ENCODE data around the gene ZNF423. TPM values are rescaled to one million over a fixed set of nuclear protein-coding genes. Genes with fewer than 3 reads are reported as not detected.

The ZNF423 gene
- total and polyA plus RNA-seq, 7 donors, result 0.69 to 19.7 (median 3.6) TPM

DNA sequence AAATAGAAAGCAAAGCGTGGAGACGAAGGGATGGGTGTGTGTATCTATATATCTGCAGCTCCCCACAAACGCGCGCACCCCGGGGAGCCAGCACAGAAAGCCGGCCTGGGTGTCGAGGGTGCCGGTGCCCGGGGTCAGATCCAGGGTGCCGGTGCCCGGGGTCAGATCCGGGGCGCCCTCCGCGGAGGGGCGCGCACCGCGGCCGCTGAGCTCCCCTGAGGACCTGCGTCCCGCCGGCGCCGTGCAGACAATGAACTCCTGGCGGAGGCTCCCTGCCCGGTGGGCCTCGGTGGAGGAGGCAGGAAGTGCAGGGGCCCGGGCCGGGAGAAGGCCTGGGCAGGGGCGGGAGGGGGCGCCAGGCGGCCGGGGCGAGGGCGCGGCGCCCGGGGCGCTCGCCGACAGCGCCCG is 1.1 kb downstream of the ZNF423 start:
- DNase-seq, result peak; percentile 75
- Histone ChIP-seq H3K4me3 (peak overlapping the region; percentile 65 to 84 (median 82)), H3K27me3 (peaks cover 0 to 20% (median 8%) of the 10 kb centered on the region in 3 donors), H3K36me3 (no peaks in the 10 kb centered on the region), H3K9me3 (no peaks in the 10 kb centered on the region), H3K27ac (peak overlapping the region; percentile 89 to 96 (median 92)), H3K4me1 (peaks cover 0 to 45% (median 34%) of the 10 kb centered on the region in 4 donors)
- 1% methylated on average over 45 of the region's 45 CpGs for WGBS, 2 donors
- TF ChIP-seq POLR2A (IDR thresholded peaks at IDR 0.05), result no peak
- TF ChIP-seq, protein P1, sequence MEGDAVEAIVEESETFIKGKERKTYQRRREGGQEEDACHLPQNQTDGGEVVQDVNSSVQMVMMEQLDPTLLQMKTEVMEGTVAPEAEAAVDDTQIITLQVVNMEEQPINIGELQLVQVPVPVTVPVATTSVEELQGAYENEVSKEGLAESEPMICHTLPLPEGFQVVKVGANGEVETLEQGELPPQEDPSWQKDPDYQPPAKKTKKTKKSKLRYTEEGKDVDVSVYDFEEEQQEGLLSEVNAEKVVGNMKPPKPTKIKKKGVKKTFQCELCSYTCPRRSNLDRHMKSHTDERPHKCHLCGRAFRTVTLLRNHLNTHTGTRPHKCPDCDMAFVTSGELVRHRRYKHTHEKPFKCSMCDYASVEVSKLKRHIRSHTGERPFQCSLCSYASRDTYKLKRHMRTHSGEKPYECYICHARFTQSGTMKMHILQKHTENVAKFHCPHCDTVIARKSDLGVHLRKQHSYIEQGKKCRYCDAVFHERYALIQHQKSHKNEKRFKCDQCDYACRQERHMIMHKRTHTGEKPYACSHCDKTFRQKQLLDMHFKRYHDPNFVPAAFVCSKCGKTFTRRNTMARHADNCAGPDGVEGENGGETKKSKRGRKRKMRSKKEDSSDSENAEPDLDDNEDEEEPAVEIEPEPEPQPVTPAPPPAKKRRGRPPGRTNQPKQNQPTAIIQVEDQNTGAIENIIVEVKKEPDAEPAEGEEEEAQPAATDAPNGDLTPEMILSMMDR (IDR thresholded peaks at IDR 0.05), result no peak
- TF ChIP-seq POLR2AphosphoS5 (IDR thresholded peaks at IDR 0.05), result no peak
- TF ChIP-seq EP300 (IDR thresholded peaks at IDR 0.05), result no peak
- intact Hi-C loops (cut with DNase I), result loop anchor here (5.0 kb wide), 3 partner anchors 102 to 362 kb away; no protein-coding TSS in a partner anchor

GRCh38 chr16:49854188-49854795 is 1.6 kb downstream of the ZNF423 start:
- Histone ChIP-seq H3K9me3 (no peaks in the 10 kb centered on the region), H3K27ac (peak overlapping the region; percentile 89 to 96 (median 92)), H3K4me3 (peak overlapping the region; percentile 65 to 84 (median 82)), H3K4me1 (peaks cover 0 to 42% (median 33%) of the 10 kb centered on the region in 4 donors), H3K27me3 (peaks cover 0 to 19% (median 8%) of the 10 kb centered on the region in 3 donors), H3K36me3 (no peaks in the 10 kb centered on the region)
- intact Hi-C loops (cut with DNase I), result no loop called here
- peak; percentile 76 for DNase-seq
- 15 to 33% methylated on average over 33 of the region's 33 CpGs for WGBS, 2 donors
- no peak for TF ChIP-seq EP300 (IDR thresholded peaks at IDR 0.05)
- TF ChIP-seq, protein P1 (IDR thresholded peaks at IDR 0.05), result no peak
- no peak for TF ChIP-seq POLR2A (IDR thresholded peaks at IDR 0.05)
- TF ChIP-seq POLR2AphosphoS5 (IDR thresholded peaks at IDR 0.05), result peak in 1 of 4 donors; percentile 25

DNA sequence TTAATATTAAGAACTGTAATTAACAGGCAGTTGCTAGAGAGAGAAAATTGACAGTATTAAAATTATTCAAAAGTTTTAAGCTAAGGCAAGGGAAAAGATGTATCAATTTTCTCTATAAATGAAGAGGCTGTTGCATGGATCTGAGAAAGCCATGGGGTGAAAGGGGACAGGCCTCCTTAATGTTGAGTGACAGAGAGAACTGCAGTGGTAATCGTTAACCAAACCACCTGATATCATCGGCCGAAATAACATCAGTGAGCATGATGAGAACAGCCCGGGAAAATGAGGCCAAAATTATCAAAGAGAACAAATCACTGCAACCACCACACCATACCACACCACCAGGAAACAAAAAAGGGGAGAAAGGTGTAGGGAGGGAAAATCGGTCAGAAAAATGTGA is 3.6 kb downstream of the ZNF423 start:
- no peak for DNase-seq
- H3K4me1 ChIP-seq, result peaks cover 0 to 24% (median 16%) of the 10 kb centered on the region in 4 donors
- intact Hi-C loops (cut with DNase I), result no loop called here
- peaks cover 0 to 5% (median 0%) of the 10 kb centered on the region in 3 donors for H3K27me3 ChIP-seq
- no peaks in the 10 kb centered on the region for H3K9me3 ChIP-seq
- TF ChIP-seq EP300 (IDR thresholded peaks at IDR 0.05), result no peak
- TF ChIP-seq POLR2AphosphoS5 (IDR thresholded peaks at IDR 0.05), result no peak
- TF ChIP-seq, protein P1 (IDR thresholded peaks at IDR 0.05), result no peak
- TF ChIP-seq POLR2A (IDR thresholded peaks at IDR 0.05), result no peak
- no peaks in the 10 kb centered on the region for H3K36me3 ChIP-seq
- H3K27ac ChIP-seq, result no peak overlapping the region
- H3K4me3 ChIP-seq, result no peak overlapping the region
- 18 to 55% methylated on average over 5 of the region's 5 CpGs for WGBS, 2 donors

DNA sequence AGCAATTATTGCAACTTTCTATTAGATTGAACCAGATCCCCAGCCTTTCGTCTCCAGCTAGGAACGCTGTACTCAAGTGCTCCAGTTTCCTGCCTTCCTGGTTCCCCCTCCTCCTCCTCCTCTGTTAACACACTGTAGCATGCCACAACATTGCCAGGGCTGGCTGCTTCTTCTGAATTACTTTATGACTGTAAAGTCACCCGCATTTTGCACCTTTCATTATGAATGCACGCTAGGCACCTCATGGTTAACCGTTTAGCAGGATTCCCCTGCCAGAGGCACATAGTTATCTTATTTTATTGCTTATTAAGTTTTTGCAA is 4.5 kb downstream of the ZNF423 start:
- DNase-seq, result no peak
- 11 to 50% methylated on average over 5 of the region's 5 CpGs for WGBS, 2 donors
- no peaks in the 10 kb centered on the region for H3K36me3 ChIP-seq
- H3K4me1 ChIP-seq, result peaks cover 0 to 23% (median 15%) of the 10 kb centered on the region in 4 donors
- peak overlapping the region in 1 of 4 donors; percentile 15 for H3K27ac ChIP-seq
- no peaks in the 10 kb centered on the region for H3K9me3 ChIP-seq
- intact Hi-C loops (cut with DNase I), result no loop called here
- H3K4me3 ChIP-seq, result no peak overlapping the region
- H3K27me3 ChIP-seq, result peaks cover 0 to 5% (median 0%) of the 10 kb centered on the region in 3 donors
- TF ChIP-seq POLR2A (IDR thresholded peaks at IDR 0.05), result no peak

DNA sequence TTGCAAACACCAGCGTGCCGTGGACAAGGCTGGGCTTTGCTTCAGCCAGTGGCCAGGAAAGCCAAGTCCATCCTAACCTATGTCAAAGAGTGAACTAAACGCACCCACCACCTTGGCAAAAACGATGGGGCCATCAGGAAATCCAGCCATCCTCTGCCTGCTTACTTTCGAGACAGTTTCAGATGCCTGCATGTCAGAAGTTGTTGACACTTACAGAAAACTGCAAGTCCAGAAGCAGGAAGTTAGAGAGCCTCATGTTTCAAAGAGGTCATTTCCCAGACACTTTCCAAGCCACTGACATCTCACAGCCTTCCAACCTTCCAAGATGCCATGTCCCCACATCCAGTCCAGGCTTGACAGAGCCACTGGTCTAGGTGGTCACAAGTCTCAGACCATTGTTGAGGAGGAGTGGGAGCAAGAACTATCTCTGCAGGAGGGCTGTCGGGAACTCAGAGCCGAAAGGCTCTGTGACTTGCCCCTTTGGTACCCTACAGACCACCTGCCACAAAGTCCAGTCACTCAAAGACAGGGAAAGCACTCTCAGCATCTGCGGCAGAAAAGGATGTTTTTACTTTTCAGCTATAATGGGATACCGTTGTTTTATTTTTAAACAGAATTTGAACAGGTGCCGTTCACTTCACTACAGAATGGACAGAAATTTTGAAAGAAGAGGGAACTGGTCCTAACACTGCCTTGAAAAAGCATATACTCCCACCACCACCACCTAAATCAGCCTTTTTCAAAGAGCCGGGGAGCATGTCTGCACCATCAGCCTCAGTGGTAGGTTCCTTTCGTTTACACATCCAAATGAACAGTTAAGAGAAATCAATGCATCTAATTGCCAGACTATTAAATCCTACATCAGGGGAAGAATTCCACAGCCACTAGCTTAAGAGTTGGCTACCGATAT is 5.1 kb downstream of the ZNF423 start:
- Histone ChIP-seq H3K9me3 (no peaks in the 10 kb centered on the region), H3K4me1 (peaks cover 0 to 23% (median 11%) of the 10 kb centered on the region in 4 donors), H3K4me3 (no peak overlapping the region), H3K27ac (peak overlapping the region in 1 of 4 donors; percentile 15), H3K36me3 (no peaks in the 10 kb centered on the region), H3K27me3 (peaks cover 0 to 5% (median under 1%) of the 10 kb centered on the region in 3 donors)
- intact Hi-C loops (cut with DNase I), result no loop called here
- TF ChIP-seq POLR2AphosphoS5 (IDR thresholded peaks at IDR 0.05) (no peak), POLR2A (IDR thresholded peaks at IDR 0.05) (no peak)
- WGBS, 2 donors, result 48 to 65% methylated on average over 13 of the region's 13 CpGs
- DNase-seq, result no peak
